Measurements from ENCODE around the gene SREK1. TPM values are rescaled to one million over a fixed set of nuclear protein-coding genes. Genes with fewer than 3 reads are reported as not detected.
"Not testable (repeated sequence)": the region's sequence is repeated elsewhere in the genome, so short reads cannot be mapped to it uniquely, and the experiment has no call there.

The SREK1 gene
- total RNA-seq, 1 experiment from 2014 or later, result 59.6 TPM

DNA sequence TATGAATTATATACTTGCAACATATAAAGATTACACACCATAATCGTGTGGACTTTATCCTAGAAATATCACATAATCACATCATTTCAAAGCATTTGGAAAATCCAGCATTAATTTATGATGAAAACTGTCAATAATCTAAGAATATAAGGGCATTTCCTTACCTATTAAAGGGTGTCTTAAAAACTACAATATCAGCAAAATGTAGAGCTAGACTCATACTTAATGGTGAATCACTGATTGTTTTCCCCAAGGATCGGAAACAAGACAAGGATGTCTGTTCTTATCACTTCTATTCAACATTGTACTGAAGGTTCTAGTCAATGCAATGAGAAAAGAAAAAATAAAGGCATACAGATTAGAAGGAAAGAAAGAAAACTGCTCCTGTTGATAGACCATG, 8.0 kb upstream of the SREK1 start:
- Histone ChIP-seq H2BK5ac (ENCODE audit: insufficient read length, low read length) (no peak overlapping the region), H3K79me1 (ENCODE audit: insufficient read depth, low read depth, low read length, poor library complexity, severe bottlenecking) (no peaks in the 10 kb centered on the region), H3K14ac (ENCODE audit: insufficient read depth, low read length) (no peak overlapping the region), H3T11ph (ENCODE audit: low read length) (no peak overlapping the region), H3K4me1 (ENCODE audit: insufficient read depth, low read length) (no peaks in the 10 kb centered on the region), H4K5ac (ENCODE audit: insufficient read length, low read depth, low read length) (no peak overlapping the region), H2BK120ac (ENCODE audit: low read depth, low read length, poor library complexity, severe bottlenecking) (no peak overlapping the region), H2AFZ (ENCODE audit: low read length) (no peak overlapping the region), H3K4me2 (ENCODE audit: insufficient read depth, insufficient read length, low read length) (no peak overlapping the region), H2BK12ac (ENCODE audit: insufficient read length, low read depth, low read length) (no peak overlapping the region), H3K9ac (ENCODE audit: extremely low read depth, insufficient read length, low read length) (no peak overlapping the region), H3K27ac (ENCODE audit: insufficient read length, low read depth, low read length) (no peak overlapping the region), H3K23ac (ENCODE audit: insufficient read length, low read depth, low read length) (no peak overlapping the region), H2BK15ac (ENCODE audit: low read depth, low read length) (no peak overlapping the region), H3K18ac (ENCODE audit: insufficient read length, low read depth, low read length) (no peak overlapping the region), H4K91ac (ENCODE audit: insufficient read length, low read depth, low read length) (no peak overlapping the region), H2AK5ac (ENCODE audit: insufficient read length, low read length) (no peak overlapping the region), H2BK20ac (ENCODE audit: low read depth, low read length, poor library complexity, severe bottlenecking) (no peak overlapping the region), H3K79me2 (ENCODE audit: insufficient read depth, low read length) (no peaks in the 10 kb centered on the region), H4K20me1 (ENCODE audit: control insufficient read depth, insufficient read depth, insufficient read length) (no peaks in the 10 kb centered on the region), H3K23me2 (ENCODE audit: insufficient read length, low read depth, low read length, poor library complexity, severe bottlenecking) (no peaks in the 10 kb centered on the region), H3K4ac (ENCODE audit: low read depth, low read length) (no peak overlapping the region), H3K56ac (ENCODE audit: insufficient read length, low read depth, low read length) (no peak overlapping the region), H3K9me3 (ENCODE audit: control insufficient read depth, low read depth, low read length) (no peaks in the 10 kb centered on the region), H4K8ac (replicated peaks; ENCODE audit: insufficient read length, low read depth, low read length) (no peak overlapping the region), H3K27me3 (ENCODE audit: insufficient read depth, low read length) (no peaks in the 10 kb centered on the region)
- Mint-ChIP-seq H3K27me3 (ENCODE audit: low read depth) (no peaks in the 10 kb centered on the region; the same call in 1 of the 2 replicates), H3K4me3 (no peak overlapping the region), H3K36me3 (ENCODE audit: insufficient read depth in 1 of 3, low read depth in 3 of 3) (no peaks in the 10 kb centered on the region), H3K27ac (no peak overlapping the region), H3K4me1 (no peaks in the 10 kb centered on the region), H3K9me3 (no peaks in the 10 kb centered on the region)
- TF ChIP-seq, protein P1, sequence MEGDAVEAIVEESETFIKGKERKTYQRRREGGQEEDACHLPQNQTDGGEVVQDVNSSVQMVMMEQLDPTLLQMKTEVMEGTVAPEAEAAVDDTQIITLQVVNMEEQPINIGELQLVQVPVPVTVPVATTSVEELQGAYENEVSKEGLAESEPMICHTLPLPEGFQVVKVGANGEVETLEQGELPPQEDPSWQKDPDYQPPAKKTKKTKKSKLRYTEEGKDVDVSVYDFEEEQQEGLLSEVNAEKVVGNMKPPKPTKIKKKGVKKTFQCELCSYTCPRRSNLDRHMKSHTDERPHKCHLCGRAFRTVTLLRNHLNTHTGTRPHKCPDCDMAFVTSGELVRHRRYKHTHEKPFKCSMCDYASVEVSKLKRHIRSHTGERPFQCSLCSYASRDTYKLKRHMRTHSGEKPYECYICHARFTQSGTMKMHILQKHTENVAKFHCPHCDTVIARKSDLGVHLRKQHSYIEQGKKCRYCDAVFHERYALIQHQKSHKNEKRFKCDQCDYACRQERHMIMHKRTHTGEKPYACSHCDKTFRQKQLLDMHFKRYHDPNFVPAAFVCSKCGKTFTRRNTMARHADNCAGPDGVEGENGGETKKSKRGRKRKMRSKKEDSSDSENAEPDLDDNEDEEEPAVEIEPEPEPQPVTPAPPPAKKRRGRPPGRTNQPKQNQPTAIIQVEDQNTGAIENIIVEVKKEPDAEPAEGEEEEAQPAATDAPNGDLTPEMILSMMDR (conservative IDR thresholded peaks at IDR 0.05), result no peak
- DNase-seq, result no peak
- WGBS (ENCODE audit: extremely low coverage, insufficient read length, low lambda C conversion rate), result no CpG with 5 or more reads among the region's 2 CpGs

GRCh38 chr5:66136944-66137343, 7.2 kb upstream of the SREK1 start:
- no CpG with 5 or more reads among the region's 3 CpGs for WGBS (ENCODE audit: extremely low coverage, insufficient read length, low lambda C conversion rate)
- H3K36me3 Mint-ChIP-seq (ENCODE audit: insufficient read depth in 1 of 3, low read depth in 3 of 3); H3K56ac ChIP-seq (ENCODE audit: insufficient read length, low read depth, low read length): not testable (repeated sequence)

More at GRCh38 chr5:66136944-66137343, 7.2 kb upstream of the SREK1 start:
- H2AK5ac ChIP-seq (ENCODE audit: insufficient read length, low read length); H3T11ph ChIP-seq (ENCODE audit: low read length); DNase-seq; H3K27me3 Mint-ChIP-seq (ENCODE audit: low read depth); H3K79me1 ChIP-seq (ENCODE audit: insufficient read depth, low read depth, low read length, poor library complexity, severe bottlenecking); H3K27ac ChIP-seq (ENCODE audit: insufficient read length, low read depth, low read length); H3K23me2 ChIP-seq (ENCODE audit: insufficient read length, low read depth, low read length, poor library complexity, severe bottlenecking); H2BK12ac ChIP-seq (ENCODE audit: insufficient read length, low read depth, low read length); H3K14ac ChIP-seq (ENCODE audit: insufficient read depth, low read length); H3K4me3 Mint-ChIP-seq; H4K8ac ChIP-seq (replicated peaks; ENCODE audit: insufficient read length, low read depth, low read length); H4K20me1 ChIP-seq (ENCODE audit: control insufficient read depth, insufficient read depth, insufficient read length); H3K4ac ChIP-seq (ENCODE audit: low read depth, low read length); H2BK15ac ChIP-seq (ENCODE audit: low read depth, low read length); H3K4me2 ChIP-seq (ENCODE audit: insufficient read depth, insufficient read length, low read length); H3K9me3 Mint-ChIP-seq; H3K9ac ChIP-seq (ENCODE audit: extremely low read depth, insufficient read length, low read length); H2AFZ ChIP-seq (ENCODE audit: low read length); H3K9me3 ChIP-seq (ENCODE audit: control insufficient read depth, low read depth, low read length); H2BK5ac ChIP-seq (ENCODE audit: insufficient read length, low read length); H3K4me1 Mint-ChIP-seq; H4K5ac ChIP-seq (ENCODE audit: insufficient read length, low read depth, low read length); H3K23ac ChIP-seq (ENCODE audit: insufficient read length, low read depth, low read length); H3K27me3 ChIP-seq (ENCODE audit: insufficient read depth, low read length); H3K18ac ChIP-seq (ENCODE audit: insufficient read length, low read depth, low read length); H3K27ac Mint-ChIP-seq; H4K91ac ChIP-seq (ENCODE audit: insufficient read length, low read depth, low read length); H2BK120ac ChIP-seq (ENCODE audit: low read depth, low read length, poor library complexity, severe bottlenecking); H3K79me2 ChIP-seq (ENCODE audit: insufficient read depth, low read length); H2BK20ac ChIP-seq (ENCODE audit: low read depth, low read length, poor library complexity, severe bottlenecking); H3K4me1 ChIP-seq (ENCODE audit: insufficient read depth, low read length): not testable (repeated sequence)
